Neural crest cell (in vitro differentiated cells): Measurements from ENCODE around the gene N4BP2L2. TPM values are rescaled to one million over a fixed set of nuclear protein-coding genes. Genes with fewer than 3 reads are reported as not detected.

Experiments
- DNase-seq: peaks from one replicate; pipeline ENCODE4 v3.0.0; 2021; ENCODE audit warnings: low read depth, mixed read lengths, low spot score
- H3K27ac Mint-ChIP-seq: one replicate; pipeline ENCODE4 v1.8.0; 2021; ENCODE audit warnings: mild to moderate bottlenecking, mixed read lengths; ENCODE audit not compliant: unreplicated experiment
- H3K27me3 Mint-ChIP-seq: 2 replicates; pipeline ENCODE4 v1.8.0; 2021; ENCODE audit warnings: low read depth, mild to moderate bottlenecking, mixed read lengths
- H3K36me3 Mint-ChIP-seq: 2 replicates; pipeline ENCODE4 v1.8.0; 2021; ENCODE audit warnings: low read depth, mild to moderate bottlenecking, mixed read lengths
- H3K4me1 Mint-ChIP-seq: 2 replicates; pipeline ENCODE4 v1.8.0; 2021; ENCODE audit warnings: mixed read lengths
- H3K4me3 Mint-ChIP-seq: one replicate; pipeline ENCODE4 v1.8.0; 2021; ENCODE audit warnings: mild to moderate bottlenecking, mixed read lengths
- H3K9me3 Mint-ChIP-seq: 2 replicates; pipeline ENCODE4 v1.8.0; 2021; ENCODE audit warnings: mixed read lengths
- CTCF ChIP-seq: fragments of 200-600 bp; sonication (generic); conservative IDR thresholded peaks from 2 replicates; pipeline ENCODE4 v1.5.0; 2021; ENCODE audit warnings: antibody characterized with exemption, mild to moderate bottlenecking
- total RNA-seq: library from RNA; stranded (reverse); gene quantifications from 2 replicates; pipeline ENCODE4 v1.2.1, GENCODE V29; 2021

Gene N4BP2L2
- total RNA-seq, 1 donor from 2014 or later, result 81.1 TPM

GRCh38 chr13:32468502-32469142 is 70.0 kb downstream of the N4BP2L2 start:
- Mint-ChIP-seq H3K27me3 (no peaks in the 10 kb centered on the region), H3K36me3 (no peaks in the 10 kb centered on the region), H3K27ac (no peak overlapping the region), H3K4me1 (peaks cover 5% of the 10 kb centered on the region), H3K9me3 (no peaks in the 10 kb centered on the region), H3K4me3 (no peak overlapping the region)
- no peak for DNase-seq
- no peak for TF ChIP-seq CTCF

GRCh38 chr13:32456591-32456990 is 82.0 kb downstream of the N4BP2L2 start:
- Mint-ChIP-seq H3K9me3 (peaks cover 32% of the 10 kb centered on the region), H3K4me1 (no peaks in the 10 kb centered on the region), H3K36me3 (peaks cover 50% of the 10 kb centered on the region)

GRCh38 chr13:32455594-32455903 is 83.0 kb downstream of the N4BP2L2 start:
- DNase-seq, result no peak
- H3K36me3 Mint-ChIP-seq, result peaks cover 46% of the 10 kb centered on the region
- H3K4me1 Mint-ChIP-seq, result no peaks in the 10 kb centered on the region
- H3K4me3 Mint-ChIP-seq, result no peak overlapping the region
- peaks cover 27% of the 10 kb centered on the region for H3K9me3 Mint-ChIP-seq
- H3K27me3 Mint-ChIP-seq, result no peaks in the 10 kb centered on the region
- H3K27ac Mint-ChIP-seq, result no peak overlapping the region
- no peak for TF ChIP-seq CTCF

More at GRCh38 chr13:32456591-32456990, 82.0 kb downstream of the N4BP2L2 start:
- Mint-ChIP-seq H3K27ac (no peak overlapping the region), H3K4me3 (no peak overlapping the region), H3K27me3 (no peaks in the 10 kb centered on the region)
- DNase-seq, result no peak
- no peak for TF ChIP-seq CTCF

GRCh38 chr13:32454886-32455593 is 83.6 kb downstream of the N4BP2L2 start:
- H3K9me3 Mint-ChIP-seq, result peaks cover 27% of the 10 kb centered on the region
- no peak for DNase-seq
- no peak for TF ChIP-seq CTCF
- no peaks in the 10 kb centered on the region for H3K4me1 Mint-ChIP-seq
- no peaks in the 10 kb centered on the region for H3K27me3 Mint-ChIP-seq
- H3K4me3 Mint-ChIP-seq, result no peak overlapping the region
- no peak overlapping the region for H3K27ac Mint-ChIP-seq
- peaks cover 43% of the 10 kb centered on the region for H3K36me3 Mint-ChIP-seq

- H3K4me3 Mint-ChIP-seq, result no peak overlapping the region
- no peak for DNase-seq
- H3K9me3 Mint-ChIP-seq, result peaks cover 21% of the 10 kb centered on the region
- peaks cover 33% of the 10 kb centered on the region for H3K36me3 Mint-ChIP-seq
- no peaks in the 10 kb centered on the region for H3K4me1 Mint-ChIP-seq
- no peaks in the 10 kb centered on the region for H3K27me3 Mint-ChIP-seq
- no peak for TF ChIP-seq CTCF
- no peak overlapping the region for H3K27ac Mint-ChIP-seq
Measured at GRCh38 chr13:32453981-32454380, 84.6 kb downstream of the N4BP2L2 start.
